HG03280 (cell line): ENCODE data around the gene ZNRF3.
"Not testable (repeated sequence)": the region's sequence is repeated elsewhere in the genome, so short reads cannot be mapped to it uniquely, and the experiment has no call there.

Experiments used
- ATAC-seq: cut with Tn5 transposase; IDR thresholded peaks from one replicate; pipeline ENCODE4 v1.9.1; 2021; ENCODE audit warnings: mild to moderate bottlenecking, moderate library complexity; ENCODE audit not compliant: unreplicated experiment

Gene ZNRF3

GRCh38 chr22:28927630-28928029 is 44.3 kb downstream of the ZNRF3 start:
- ATAC-seq: no peak

GRCh38 chr22:28929197-28929596 is 45.8 kb downstream of the ZNRF3 start:
- ATAC-seq: no peak

- no peak for ATAC-seq
Measured at GRCh38 chr22:28930357-28931007, 47.1 kb downstream of the ZNRF3 start.

- no peak for ATAC-seq
Measured at GRCh38 chr22:28931844-28932567, 48.6 kb downstream of the ZNRF3 start.

GRCh38 chr22:28933321-28933720 is 49.9 kb downstream of the ZNRF3 start:
- no peak for ATAC-seq

- ATAC-seq: no peak
Measured at GRCh38 chr22:28934026-28934425, 50.7 kb downstream of the ZNRF3 start.

GRCh38 chr22:28935140-28935539 is 51.8 kb downstream of the ZNRF3 start:
- no peak for ATAC-seq

- no peak for ATAC-seq
Measured at GRCh38 chr22:28935713-28936112, 52.3 kb downstream of the ZNRF3 start.

GRCh38 chr22:28936200-28936599 is 52.8 kb downstream of the ZNRF3 start:
- no peak for ATAC-seq

GRCh38 chr22:28937206-28938025 is 54.0 kb downstream of the ZNRF3 start:
- ATAC-seq: no peak

- ATAC-seq: no peak
Measured at GRCh38 chr22:28938286-28938833, 55.0 kb downstream of the ZNRF3 start.

GRCh38 chr22:28939394-28939793 is 56.0 kb downstream of the ZNRF3 start:
- no peak for ATAC-seq

- ATAC-seq: no peak
Measured at GRCh38 chr22:28939932-28940331, 56.6 kb downstream of the ZNRF3 start.

- no peak for ATAC-seq
Measured at GRCh38 chr22:28940441-28940840, 57.1 kb downstream of the ZNRF3 start.

- no peak for ATAC-seq
Measured at GRCh38 chr22:28942333-28942732, 59.0 kb downstream of the ZNRF3 start.

GRCh38 chr22:28942801-28943500 is 59.6 kb downstream of the ZNRF3 start:
- no peak for ATAC-seq

- ATAC-seq: no peak
Measured at GRCh38 chr22:28943501-28943879, 60.1 kb downstream of the ZNRF3 start.

- no peak for ATAC-seq
Measured at GRCh38 chr22:28947125-28947524, 63.8 kb downstream of the ZNRF3 start.

- no peak for ATAC-seq
Measured at GRCh38 chr22:28948424-28948823, 65.1 kb downstream of the ZNRF3 start.

GRCh38 chr22:28948860-28949551 is 65.6 kb downstream of the ZNRF3 start:
- ATAC-seq: not testable (repeated sequence)
